ENCODE data around the gene MLXIPL.
A peak's percentile ranks its signal among the peaks of the same experiment; 100 is the strongest.
"Not testable (repeated sequence)": the region's sequence is repeated elsewhere in the genome, so short reads cannot be mapped to it uniquely, and the experiment has no call there.

Gene MLXIPL

DNA sequence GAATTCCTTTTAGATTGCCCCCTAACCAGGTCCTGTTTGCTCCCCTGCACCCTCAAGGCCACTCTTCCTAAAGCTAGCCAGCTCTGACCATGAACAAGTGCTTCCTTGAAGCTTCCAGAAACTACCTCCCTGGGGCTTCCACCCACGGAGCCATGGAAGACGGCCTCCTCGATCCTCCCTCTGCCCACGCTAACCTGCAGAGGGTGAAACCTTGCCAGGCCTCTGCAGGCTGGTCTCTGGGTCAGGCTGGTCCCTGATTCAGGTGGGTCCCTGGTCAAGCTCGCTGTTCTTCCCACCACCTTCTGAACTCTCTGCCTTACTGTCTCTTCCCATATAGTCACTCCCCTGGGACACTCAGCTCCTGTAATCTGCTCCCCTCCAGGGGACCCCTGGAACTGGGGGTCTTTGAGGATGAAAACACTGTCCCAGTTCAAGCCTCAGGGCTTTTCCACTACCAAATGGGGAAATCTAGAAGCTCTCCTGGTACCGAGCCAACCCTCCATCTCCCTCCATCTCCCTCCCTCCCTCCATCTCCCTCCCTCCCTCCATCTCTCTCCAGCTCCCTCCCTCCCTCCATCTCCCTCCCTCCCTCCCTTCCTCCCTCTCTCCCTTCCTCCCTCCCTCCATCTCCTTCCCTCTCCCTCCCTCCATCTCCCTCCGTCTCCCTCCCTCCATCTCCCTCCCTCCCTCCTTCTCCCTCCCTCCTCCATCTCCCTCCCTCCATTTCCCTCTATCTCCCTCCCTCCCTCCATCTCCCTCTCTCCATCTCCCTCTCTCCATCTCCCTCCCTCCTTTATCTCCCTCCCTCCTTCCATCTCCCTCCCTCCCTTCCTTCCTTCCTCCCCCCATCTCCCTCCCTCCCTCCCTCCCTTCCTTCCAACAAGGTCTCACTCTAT lies 2.9 kb downstream of the MLXIPL start:
- no peak overlapping the region for H3K27ac ChIP-seq (ENCODE audit: low read length)
- no peaks in the 10 kb centered on the region for H3K36me3 ChIP-seq (ENCODE audit: insufficient read depth, low read depth, low read length)
- H3K9me3 ChIP-seq (ENCODE audit: insufficient read depth, low read depth, low read length): no peaks in the 10 kb centered on the region

DNA sequence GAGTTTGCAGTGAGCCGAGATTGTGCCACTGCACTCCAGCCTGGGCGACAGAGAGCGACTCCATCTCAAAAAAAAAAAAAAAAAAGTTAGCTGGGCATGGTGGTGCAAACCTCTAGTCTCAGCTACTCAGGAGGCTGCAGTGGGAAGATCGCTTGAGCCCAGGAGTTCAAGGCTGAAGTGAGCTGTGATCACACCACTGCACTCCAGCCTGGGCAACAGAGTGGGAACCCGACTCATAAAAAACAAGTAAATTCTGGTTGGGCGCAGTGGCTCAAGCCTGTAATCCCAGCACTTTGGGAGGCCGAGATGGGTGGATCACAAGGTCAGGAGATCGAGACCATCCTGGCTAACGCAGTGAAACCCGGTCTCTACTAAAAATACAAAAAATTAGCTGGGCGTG lies 4.9 kb downstream of the MLXIPL start:
- H3K9me3 ChIP-seq (ENCODE audit: insufficient read depth, low read depth, low read length); H3K4me3 ChIP-seq (ENCODE audit: low read length); H3K9ac ChIP-seq (ENCODE audit: low read depth, low read length); H3K36me3 ChIP-seq (ENCODE audit: insufficient read depth, low read depth, low read length); H3K4me1 ChIP-seq (ENCODE audit: insufficient read depth, low read length); H3K27ac ChIP-seq (ENCODE audit: low read length): not testable (repeated sequence)
- H3K27me3 ChIP-seq (ENCODE audit: insufficient read depth, low read length): peaks cover 25% of the 10 kb centered on the region

More for the DNA sequence above, 2.9 kb downstream of the MLXIPL start:
- H3K4me1 ChIP-seq (ENCODE audit: insufficient read depth, low read length): no peaks in the 10 kb centered on the region
- H3K27me3 ChIP-seq (ENCODE audit: insufficient read depth, low read length): peaks cover 39% of the 10 kb centered on the region
- H3K9ac ChIP-seq (ENCODE audit: low read depth, low read length): no peak overlapping the region
- H3K4me3 ChIP-seq (ENCODE audit: low read length): no peak overlapping the region

- H3K27ac ChIP-seq (ENCODE audit: low read length): no peak overlapping the region
- H3K4me1 ChIP-seq (ENCODE audit: insufficient read depth, low read length): no peaks in the 10 kb centered on the region
- H3K9me3 ChIP-seq (ENCODE audit: insufficient read depth, low read depth, low read length): no peaks in the 10 kb centered on the region
- H3K36me3 ChIP-seq (ENCODE audit: insufficient read depth, low read depth, low read length): no peaks in the 10 kb centered on the region
- H3K27me3 ChIP-seq (ENCODE audit: insufficient read depth, low read length): peaks cover 17% of the 10 kb centered on the region
- no peak overlapping the region for H3K4me3 ChIP-seq (ENCODE audit: low read length)
- no peak overlapping the region for H3K9ac ChIP-seq (ENCODE audit: low read depth, low read length)
Observed at GRCh38 chr7:73618538-73618937, 5.8 kb downstream of the MLXIPL start.

GRCh38 chr7:73617520-73617919 lies 6.8 kb downstream of the MLXIPL start:
- not testable (repeated sequence) for H3K27ac ChIP-seq (ENCODE audit: low read length); H3K27me3 ChIP-seq (ENCODE audit: insufficient read depth, low read length); H3K36me3 ChIP-seq (ENCODE audit: insufficient read depth, low read depth, low read length); H3K4me3 ChIP-seq (ENCODE audit: low read length); H3K9ac ChIP-seq (ENCODE audit: low read depth, low read length); H3K9me3 ChIP-seq (ENCODE audit: insufficient read depth, low read depth, low read length); H3K4me1 ChIP-seq (ENCODE audit: insufficient read depth, low read length)

- Histone ChIP-seq H3K4me3 (ENCODE audit: low read length) (no peak overlapping the region), H3K9me3 (ENCODE audit: insufficient read depth, low read depth, low read length) (no peaks in the 10 kb centered on the region), H3K27me3 (ENCODE audit: insufficient read depth, low read length) (no peaks in the 10 kb centered on the region; the same call in 1 of the 2 replicates), H3K27ac (ENCODE audit: low read length) (no peak overlapping the region), H3K4me1 (ENCODE audit: insufficient read depth, low read length) (no peaks in the 10 kb centered on the region), H3K36me3 (ENCODE audit: insufficient read depth, low read depth, low read length) (no peaks in the 10 kb centered on the region), H3K9ac (ENCODE audit: low read depth, low read length) (no peak overlapping the region)
Observed at GRCh38 chr7:73615886-73616285, 8.4 kb downstream of the MLXIPL start.

GRCh38 chr7:73614937-73615336 lies 9.4 kb downstream of the MLXIPL start:
- not testable (repeated sequence) for H3K27ac ChIP-seq (ENCODE audit: low read length); H3K4me1 ChIP-seq (ENCODE audit: insufficient read depth, low read length); H3K27me3 ChIP-seq (ENCODE audit: insufficient read depth, low read length); H3K4me3 ChIP-seq (ENCODE audit: low read length); H3K36me3 ChIP-seq (ENCODE audit: insufficient read depth, low read depth, low read length); H3K9me3 ChIP-seq (ENCODE audit: insufficient read depth, low read depth, low read length); H3K9ac ChIP-seq (ENCODE audit: low read depth, low read length)

- Histone ChIP-seq H3K9ac (ENCODE audit: low read depth, low read length) (no peak overlapping the region), H3K27me3 (ENCODE audit: insufficient read depth, low read length) (no peaks in the 10 kb centered on the region; the same call in 1 of the 2 replicates), H3K9me3 (ENCODE audit: insufficient read depth, low read depth, low read length) (no peaks in the 10 kb centered on the region), H3K27ac (ENCODE audit: low read length) (no peak overlapping the region), H3K4me3 (ENCODE audit: low read length) (no peak overlapping the region), H3K4me1 (ENCODE audit: insufficient read depth, low read length) (no peaks in the 10 kb centered on the region), H3K36me3 (ENCODE audit: insufficient read depth, low read depth, low read length) (no peaks in the 10 kb centered on the region)
Observed at GRCh38 chr7:73613954-73614735, 10.2 kb downstream of the MLXIPL start.

- Histone ChIP-seq H3K27me3 (ENCODE audit: insufficient read depth, low read length) (no peaks in the 10 kb centered on the region; the same call in 1 of the 2 replicates), H3K9me3 (ENCODE audit: insufficient read depth, low read depth, low read length) (no peaks in the 10 kb centered on the region), H3K36me3 (ENCODE audit: insufficient read depth, low read depth, low read length) (no peaks in the 10 kb centered on the region), H3K9ac (ENCODE audit: low read depth, low read length) (no peak overlapping the region), H3K4me3 (ENCODE audit: low read length) (no peak overlapping the region), H3K27ac (ENCODE audit: low read length) (no peak overlapping the region), H3K4me1 (ENCODE audit: insufficient read depth, low read length) (no peaks in the 10 kb centered on the region)
Observed at GRCh38 chr7:73612598-73613269, 11.6 kb downstream of the MLXIPL start.

DNA sequence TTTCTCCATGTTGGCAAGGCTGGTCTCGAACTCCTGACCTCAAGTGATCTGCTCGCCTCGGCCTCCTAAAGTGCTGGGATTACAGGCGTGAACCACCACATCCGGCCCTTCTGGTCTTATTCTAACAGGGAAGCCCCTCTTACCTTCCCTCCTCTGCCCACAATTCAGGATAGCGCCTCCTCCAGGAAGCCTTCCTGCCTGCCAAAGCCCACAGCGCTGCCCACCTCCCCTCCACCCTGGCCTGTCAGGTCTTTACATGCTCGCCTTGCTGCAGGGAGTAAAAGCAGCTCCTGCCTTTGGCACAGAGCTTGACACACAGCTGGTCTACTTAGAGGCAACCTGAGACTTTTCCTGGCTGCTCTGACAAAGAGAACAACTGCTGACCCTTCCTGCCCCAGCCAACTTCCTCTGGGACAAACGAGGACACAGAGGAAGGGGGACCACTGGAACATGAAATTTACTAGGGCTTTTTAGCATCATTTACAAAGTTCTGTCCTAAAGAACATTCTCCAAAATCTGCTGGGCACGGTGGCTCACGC lies 13.2 kb downstream of the MLXIPL start:
- H3K27me3 ChIP-seq (ENCODE audit: insufficient read depth, low read length): no peaks in the 10 kb centered on the region; the same call in 1 of the 2 replicates
- no peak overlapping the region for H3K9ac ChIP-seq (ENCODE audit: low read depth, low read length)
- no peaks in the 10 kb centered on the region for H3K9me3 ChIP-seq (ENCODE audit: insufficient read depth, low read depth, low read length)
- no peaks in the 10 kb centered on the region for H3K4me1 ChIP-seq (ENCODE audit: insufficient read depth, low read length)
- no peak overlapping the region for H3K27ac ChIP-seq (ENCODE audit: low read length)
- H3K4me3 ChIP-seq (ENCODE audit: low read length): no peak overlapping the region
- no peaks in the 10 kb centered on the region for H3K36me3 ChIP-seq (ENCODE audit: insufficient read depth, low read depth, low read length)

- no peak overlapping the region for H3K4me3 ChIP-seq (ENCODE audit: low read length)
- H3K27ac ChIP-seq (ENCODE audit: low read length): no peak overlapping the region
- no peaks in the 10 kb centered on the region for H3K4me1 ChIP-seq (ENCODE audit: insufficient read depth, low read length)
- H3K9me3 ChIP-seq (ENCODE audit: insufficient read depth, low read depth, low read length): no peaks in the 10 kb centered on the region
- H3K9ac ChIP-seq (ENCODE audit: low read depth, low read length): no peak overlapping the region
- no peaks in the 10 kb centered on the region for H3K36me3 ChIP-seq (ENCODE audit: insufficient read depth, low read depth, low read length)
- H3K27me3 ChIP-seq (ENCODE audit: insufficient read depth, low read length): no peaks in the 10 kb centered on the region; the same call in 1 of the 2 replicates
Observed at GRCh38 chr7:73610105-73610504, 14.2 kb downstream of the MLXIPL start.

- not testable (repeated sequence) for H3K4me1 ChIP-seq (ENCODE audit: insufficient read depth, low read length); H3K36me3 ChIP-seq (ENCODE audit: insufficient read depth, low read depth, low read length); H3K9ac ChIP-seq (ENCODE audit: low read depth, low read length); H3K27ac ChIP-seq (ENCODE audit: low read length); H3K9me3 ChIP-seq (ENCODE audit: insufficient read depth, low read depth, low read length); H3K27me3 ChIP-seq (ENCODE audit: insufficient read depth, low read length)
- H3K4me3 ChIP-seq (ENCODE audit: low read length): peak overlapping the region; percentile 62; the same call in 1 of the 2 replicates
Observed at GRCh38 chr7:73607692-73607983, 16.7 kb downstream of the MLXIPL start.
